ENCODE results near the gene TTYH2. TPM values are rescaled to one million over a fixed set of nuclear protein-coding genes. Genes with fewer than 3 reads are reported as not detected.

TTYH2 gene
- polyA plus RNA-seq, 1 of the 3 experiments (the other 2 are of a cell fraction), result 16.1 TPM

DNA sequence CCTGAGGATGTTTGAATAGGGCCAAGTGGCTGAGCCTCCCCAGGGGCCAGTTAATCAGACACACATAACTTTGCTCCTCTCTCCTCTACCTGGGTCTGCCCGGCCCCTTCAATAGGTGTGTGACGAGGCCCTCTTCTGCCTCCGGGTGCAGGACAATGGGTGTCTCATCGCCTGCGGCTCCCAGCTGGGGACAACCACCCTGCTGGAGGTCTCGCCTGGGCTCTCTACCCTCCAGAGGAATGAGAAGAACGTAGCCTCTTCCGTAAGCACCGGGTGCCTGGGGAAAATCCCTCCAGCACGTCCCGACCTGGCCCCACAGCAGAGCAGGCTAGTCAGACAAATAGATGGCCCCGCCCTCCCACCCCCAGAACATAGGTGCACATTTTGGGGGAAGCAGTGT is 96.5 kb downstream of the TTYH2 start:
- no peak overlapping the region for H3K4me3 ChIP-seq (ENCODE audit: low read depth in 2 of 2, low read length in 1 of 2)
- no peaks in the 10 kb centered on the region for H3K79me2 ChIP-seq (ENCODE audit: insufficient read depth)
- H3K27ac ChIP-seq (ENCODE audit: low read depth in 2 of 2, low read length in 1 of 2), result no peak overlapping the region
- H3K9me2 ChIP-seq, result no peaks in the 10 kb centered on the region
- no peaks in the 10 kb centered on the region for H3K4me1 ChIP-seq (ENCODE audit: control insufficient read depth in 1 of 2, insufficient read depth in 2 of 2, low read depth in 1 of 2, low read length in 1 of 2)
- no peak for DNase-seq
- 35% methylated on average over 12 of the region's 12 CpGs for WGBS (ENCODE audit: low lambda C conversion rate)
- ChIA-PET POLR2A (no interaction called here), CTCF (interaction anchor here (2.8 kb wide), 1 partner anchor 42 kb away, joined by 7 read pairs; no protein-coding TSS in a partner anchor)
- no peaks in the 10 kb centered on the region for H3K27me3 ChIP-seq (ENCODE audit: insufficient read depth)
- TF ChIP-seq RXRA (IDR thresholded peaks at IDR 0.05; ENCODE audit: borderline replicate concordance, low read depth), result no peak
- TF ChIP-seq FOSL2 (IDR thresholded peaks at IDR 0.05; ENCODE audit: borderline replicate concordance, low read depth), result no peak
- TF ChIP-seq, protein P1, sequence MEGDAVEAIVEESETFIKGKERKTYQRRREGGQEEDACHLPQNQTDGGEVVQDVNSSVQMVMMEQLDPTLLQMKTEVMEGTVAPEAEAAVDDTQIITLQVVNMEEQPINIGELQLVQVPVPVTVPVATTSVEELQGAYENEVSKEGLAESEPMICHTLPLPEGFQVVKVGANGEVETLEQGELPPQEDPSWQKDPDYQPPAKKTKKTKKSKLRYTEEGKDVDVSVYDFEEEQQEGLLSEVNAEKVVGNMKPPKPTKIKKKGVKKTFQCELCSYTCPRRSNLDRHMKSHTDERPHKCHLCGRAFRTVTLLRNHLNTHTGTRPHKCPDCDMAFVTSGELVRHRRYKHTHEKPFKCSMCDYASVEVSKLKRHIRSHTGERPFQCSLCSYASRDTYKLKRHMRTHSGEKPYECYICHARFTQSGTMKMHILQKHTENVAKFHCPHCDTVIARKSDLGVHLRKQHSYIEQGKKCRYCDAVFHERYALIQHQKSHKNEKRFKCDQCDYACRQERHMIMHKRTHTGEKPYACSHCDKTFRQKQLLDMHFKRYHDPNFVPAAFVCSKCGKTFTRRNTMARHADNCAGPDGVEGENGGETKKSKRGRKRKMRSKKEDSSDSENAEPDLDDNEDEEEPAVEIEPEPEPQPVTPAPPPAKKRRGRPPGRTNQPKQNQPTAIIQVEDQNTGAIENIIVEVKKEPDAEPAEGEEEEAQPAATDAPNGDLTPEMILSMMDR (IDR thresholded peaks at IDR 0.05), result no peak
- TF ChIP-seq TCF12 (IDR thresholded peaks at IDR 0.05), result no peak
- no peak for TF ChIP-seq FOXJ3 (CRISPR knock-in tag; IDR thresholded peaks at IDR 0.05)
- TF ChIP-seq SIN3A (IDR thresholded peaks at IDR 0.05; ENCODE audit: borderline replicate concordance, low read depth, low read length), result no peak
- TF ChIP-seq, protein P2, sequence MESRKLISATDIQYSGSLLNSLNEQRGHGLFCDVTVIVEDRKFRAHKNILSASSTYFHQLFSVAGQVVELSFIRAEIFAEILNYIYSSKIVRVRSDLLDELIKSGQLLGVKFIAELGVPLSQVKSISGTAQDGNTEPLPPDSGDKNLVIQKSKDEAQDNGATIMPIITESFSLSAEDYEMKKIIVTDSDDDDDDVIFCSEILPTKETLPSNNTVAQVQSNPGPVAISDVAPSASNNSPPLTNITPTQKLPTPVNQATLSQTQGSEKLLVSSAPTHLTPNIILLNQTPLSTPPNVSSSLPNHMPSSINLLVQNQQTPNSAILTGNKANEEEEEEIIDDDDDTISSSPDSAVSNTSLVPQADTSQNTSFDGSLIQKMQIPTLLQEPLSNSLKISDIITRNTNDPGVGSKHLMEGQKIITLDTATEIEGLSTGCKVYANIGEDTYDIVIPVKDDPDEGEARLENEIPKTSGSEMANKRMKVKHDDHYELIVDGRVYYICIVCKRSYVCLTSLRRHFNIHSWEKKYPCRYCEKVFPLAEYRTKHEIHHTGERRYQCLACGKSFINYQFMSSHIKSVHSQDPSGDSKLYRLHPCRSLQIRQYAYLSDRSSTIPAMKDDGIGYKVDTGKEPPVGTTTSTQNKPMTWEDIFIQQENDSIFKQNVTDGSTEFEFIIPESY (IDR thresholded peaks at IDR 0.05; ENCODE audit: borderline replicate concordance, low read depth), result no peak
- TF ChIP-seq GABPA (IDR thresholded peaks at IDR 0.05; ENCODE audit: low read depth), result no peak
- no peak for TF ChIP-seq JUND (IDR thresholded peaks at IDR 0.05)
- TF ChIP-seq, protein P3, sequence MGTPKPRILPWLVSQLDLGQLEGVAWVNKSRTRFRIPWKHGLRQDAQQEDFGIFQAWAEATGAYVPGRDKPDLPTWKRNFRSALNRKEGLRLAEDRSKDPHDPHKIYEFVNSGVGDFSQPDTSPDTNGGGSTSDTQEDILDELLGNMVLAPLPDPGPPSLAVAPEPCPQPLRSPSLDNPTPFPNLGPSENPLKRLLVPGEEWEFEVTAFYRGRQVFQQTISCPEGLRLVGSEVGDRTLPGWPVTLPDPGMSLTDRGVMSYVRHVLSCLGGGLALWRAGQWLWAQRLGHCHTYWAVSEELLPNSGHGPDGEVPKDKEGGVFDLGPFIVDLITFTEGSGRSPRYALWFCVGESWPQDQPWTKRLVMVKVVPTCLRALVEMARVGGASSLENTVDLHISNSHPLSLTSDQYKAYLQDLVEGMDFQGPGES (IDR thresholded peaks at IDR 0.05; ENCODE audit: low read depth, low read length), result no peak
- TF ChIP-seq RCOR1 (IDR thresholded peaks at IDR 0.05; ENCODE audit: low read length), result no peak
- TF ChIP-seq, protein P4, sequence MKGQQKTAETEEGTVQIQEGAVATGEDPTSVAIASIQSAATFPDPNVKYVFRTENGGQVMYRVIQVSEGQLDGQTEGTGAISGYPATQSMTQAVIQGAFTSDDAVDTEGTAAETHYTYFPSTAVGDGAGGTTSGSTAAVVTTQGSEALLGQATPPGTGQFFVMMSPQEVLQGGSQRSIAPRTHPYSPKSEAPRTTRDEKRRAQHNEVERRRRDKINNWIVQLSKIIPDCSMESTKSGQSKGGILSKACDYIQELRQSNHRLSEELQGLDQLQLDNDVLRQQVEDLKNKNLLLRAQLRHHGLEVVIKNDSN (IDR thresholded peaks at IDR 0.05; ENCODE audit: borderline replicate concordance, low read depth), result no peak
- TF ChIP-seq TEAD4 (IDR thresholded peaks at IDR 0.05; ENCODE audit: borderline replicate concordance, insufficient read depth), result no peak
- no peak for TF ChIP-seq GATA2 (CRISPR knock-in tag; IDR thresholded peaks at IDR 0.05)
- TF ChIP-seq EZH2phosphoT487 (IDR thresholded peaks at IDR 0.05; ENCODE audit: borderline replicate concordance, low read depth), result no peak
- H3F3A ChIP-seq (replicated peaks; ENCODE audit: insufficient read depth), result no peaks in the 10 kb centered on the region
- no peaks in the 10 kb centered on the region for H3K9me3 ChIP-seq
- H2AFZ ChIP-seq (ENCODE audit: low read depth), result no peak overlapping the region
- H3K9ac ChIP-seq, result no peak overlapping the region
- H3K36me3 ChIP-seq (replicated peaks in 1 of 2; ENCODE audit: control insufficient read depth in 1 of 2, insufficient read depth in 2 of 2, low read length in 1 of 2), result no peaks in the 10 kb centered on the region
- no peak overlapping the region for H3K4me2 ChIP-seq
- no peaks in the 10 kb centered on the region for H4K20me1 ChIP-seq (ENCODE audit: insufficient read depth)

Other genes with a start within 250 kb of the TTYH2 start
- 816 and 4,154 TPM in 2 replicates for gene RPL38, start 9.9 kb upstream of the TTYH2 start, polyA plus RNA-seq (2012; rRNA removed)
- gene DNAI2, start 60.7 kb downstream of the TTYH2 start, polyA plus RNA-seq (2012; rRNA removed), result not detected in 2 replicates
- gene KIF19, start 112.7 kb downstream of the TTYH2 start, polyA plus RNA-seq (2012; rRNA removed), result not detected in 2 replicates
- not detected in 2 replicates for gene BTBD17, start 148.3 kb downstream of the TTYH2 start, polyA plus RNA-seq (2012; rRNA removed)
- not detected in 2 replicates for gene GPR142, start 153.9 kb downstream of the TTYH2 start, polyA plus RNA-seq (2012; rRNA removed)
- not detected in 2 replicates for gene GPRC5C, start 218.5 kb downstream of the TTYH2 start, polyA plus RNA-seq (2012; rRNA removed)

Measured in SK-N-SH (cell line).